ENCODE results near the gene KRT16.
"Not testable (repeated sequence)": the region's sequence is repeated elsewhere in the genome, so short reads cannot be mapped to it uniquely, and the experiment has no call there.

KRT16 gene

DNA sequence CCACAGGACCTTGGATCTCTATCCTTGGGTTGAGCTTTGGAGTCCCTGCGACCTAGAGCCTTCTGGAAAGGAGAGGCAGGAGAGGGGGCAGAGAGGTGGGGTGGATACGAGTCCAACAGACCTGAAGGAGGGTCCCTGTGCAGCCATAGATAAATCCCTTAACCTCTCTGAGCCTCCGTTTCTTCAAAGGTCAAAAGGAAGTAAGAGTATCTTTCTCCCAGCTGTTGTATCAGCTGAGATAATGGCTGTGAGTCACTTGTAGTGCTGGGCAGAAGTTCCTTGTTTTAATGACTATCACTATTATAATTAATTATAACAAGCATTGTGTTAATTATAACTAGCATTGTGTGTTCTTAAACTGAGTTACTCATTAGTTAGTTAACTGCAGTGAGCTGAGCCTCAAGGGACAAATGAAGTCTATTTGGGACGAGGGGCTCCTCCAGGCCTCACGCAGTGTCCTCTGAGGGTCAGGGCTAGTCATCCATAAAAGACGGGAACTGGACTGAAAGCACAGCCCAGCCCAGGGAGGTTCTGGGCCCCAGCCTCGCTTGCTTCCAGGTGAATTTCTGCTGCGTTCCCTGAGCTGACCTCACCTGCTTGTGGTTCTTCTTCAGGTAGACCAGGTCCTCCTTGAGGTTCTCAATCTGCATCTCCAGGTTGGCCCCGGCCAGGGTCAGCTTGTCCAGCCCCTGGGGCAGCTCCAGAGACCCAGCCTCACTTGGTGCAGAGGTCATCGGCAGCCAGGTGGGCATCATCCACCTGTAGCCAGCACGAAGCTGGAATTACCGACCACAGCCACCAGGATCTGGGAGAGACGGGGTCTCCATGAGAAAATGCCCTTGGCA, 17.5 kb upstream of the KRT16 start:
- DNase-seq (ENCODE audit: low read depth) = no peak
- H3K4me3 ChIP-seq (ENCODE audit: low read depth, low read length) = no peak overlapping the region

DNA sequence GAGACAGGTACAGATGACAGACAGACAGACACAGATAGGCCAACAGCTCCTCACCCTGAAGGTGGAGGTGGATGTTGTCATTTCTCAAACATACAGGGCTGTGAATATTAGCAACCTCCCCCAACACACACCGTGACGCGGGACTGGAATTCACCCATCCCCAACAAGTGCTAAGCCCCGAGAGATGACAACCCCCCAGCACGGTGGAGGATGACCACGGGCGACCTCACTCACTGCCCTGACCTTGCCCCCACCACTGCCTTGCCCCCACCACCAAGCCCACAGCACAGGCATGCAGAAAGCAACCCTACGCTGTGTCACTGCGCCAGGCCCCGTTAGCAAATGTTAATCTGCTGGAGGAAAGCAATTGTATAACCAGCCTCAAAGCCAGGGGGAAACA, 16.7 kb upstream of the KRT16 start:
- DNase-seq (ENCODE audit: low read depth) = no peak
- no peak overlapping the region for H3K4me3 ChIP-seq (ENCODE audit: low read depth, low read length)

DNA sequence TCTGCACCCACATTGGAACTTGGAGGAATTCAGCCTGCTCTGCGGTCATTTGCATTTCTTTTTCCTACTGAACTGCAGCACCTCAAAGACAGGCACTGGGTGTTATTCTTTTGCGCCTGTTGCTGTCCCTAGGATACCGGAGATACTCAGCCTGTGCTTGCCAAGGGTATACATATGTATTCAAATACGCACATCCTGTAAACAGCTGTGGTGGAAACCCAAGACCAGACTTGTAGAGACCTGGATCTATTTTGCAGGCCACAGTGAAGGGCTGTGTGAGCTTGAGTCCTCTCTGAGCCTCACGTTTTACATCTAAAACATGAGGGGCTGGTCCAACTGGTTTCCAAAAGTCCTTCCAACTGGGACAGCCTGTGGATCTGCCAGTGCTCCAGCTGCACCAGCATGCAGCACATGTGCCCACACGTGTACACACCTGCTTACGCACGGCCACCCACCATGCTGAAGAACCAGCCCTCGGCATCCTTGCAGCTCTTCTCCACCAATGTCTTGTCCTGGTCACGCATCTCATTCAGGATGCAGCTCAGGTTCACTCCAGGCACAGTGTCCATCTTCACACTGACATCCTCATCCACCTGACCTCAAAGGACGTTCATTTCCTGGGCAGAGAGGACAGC, 16.2 kb upstream of the KRT16 start:
- DNase-seq (ENCODE audit: low read depth); H3K4me3 ChIP-seq (ENCODE audit: low read depth, low read length): not testable (repeated sequence)

DNA sequence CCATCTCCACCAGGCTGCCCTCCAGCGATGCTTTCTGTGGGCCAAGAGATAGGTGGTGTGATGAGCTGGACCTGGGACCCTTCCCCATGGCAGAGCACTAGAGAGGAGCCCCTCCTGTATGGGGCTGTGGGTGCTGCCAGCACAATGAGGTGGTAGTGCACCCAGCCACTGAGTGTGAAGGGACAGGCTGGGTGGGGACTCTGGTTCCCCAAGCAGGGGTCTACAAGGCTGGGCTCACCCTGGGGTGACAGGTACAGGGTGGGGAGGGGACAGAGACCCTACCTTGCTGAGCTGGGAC, 15.5 kb upstream of the KRT16 start:
- not testable (repeated sequence) for DNase-seq (ENCODE audit: low read depth); H3K4me3 ChIP-seq (ENCODE audit: low read depth, low read length)

DNA sequence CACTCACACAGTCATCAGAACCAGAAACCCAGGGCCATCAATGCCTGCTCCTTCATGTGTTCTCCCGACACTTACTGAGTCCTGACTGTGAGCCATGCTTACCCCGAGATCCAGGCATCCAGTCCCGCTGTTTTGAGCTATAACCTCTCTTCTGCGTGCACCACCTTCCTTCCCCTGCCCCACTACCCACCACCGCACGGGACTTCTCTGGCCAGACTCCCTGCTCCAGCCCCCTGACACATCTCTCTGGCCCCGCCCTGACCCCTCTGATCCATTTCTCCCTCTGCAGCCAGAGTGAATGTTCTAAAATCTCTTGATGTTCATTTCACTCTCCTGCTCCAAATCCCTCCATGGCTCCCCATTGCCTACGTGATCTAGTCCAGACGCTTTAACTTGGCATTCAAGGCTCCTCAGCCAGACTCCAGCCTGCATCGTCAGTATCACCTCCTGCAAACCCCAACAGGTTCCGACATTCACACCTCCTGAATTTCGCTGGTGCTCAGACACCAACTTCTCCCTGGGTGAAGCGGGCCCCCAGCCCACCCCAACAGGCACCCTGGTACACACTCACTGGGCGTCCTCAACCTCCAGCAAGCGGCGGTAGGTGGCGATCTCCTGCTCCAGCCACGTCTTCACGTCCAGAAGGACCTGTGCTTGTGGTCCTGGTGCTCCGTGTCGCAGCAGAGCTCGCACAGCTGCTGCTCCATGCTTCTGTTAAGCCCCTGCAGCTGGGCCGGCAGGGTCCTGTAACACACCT, 14.9 kb upstream of the KRT16 start:
- no peak for DNase-seq (ENCODE audit: low read depth)
- H3K4me3 ChIP-seq (ENCODE audit: low read depth, low read length) = no peak overlapping the region

DNA sequence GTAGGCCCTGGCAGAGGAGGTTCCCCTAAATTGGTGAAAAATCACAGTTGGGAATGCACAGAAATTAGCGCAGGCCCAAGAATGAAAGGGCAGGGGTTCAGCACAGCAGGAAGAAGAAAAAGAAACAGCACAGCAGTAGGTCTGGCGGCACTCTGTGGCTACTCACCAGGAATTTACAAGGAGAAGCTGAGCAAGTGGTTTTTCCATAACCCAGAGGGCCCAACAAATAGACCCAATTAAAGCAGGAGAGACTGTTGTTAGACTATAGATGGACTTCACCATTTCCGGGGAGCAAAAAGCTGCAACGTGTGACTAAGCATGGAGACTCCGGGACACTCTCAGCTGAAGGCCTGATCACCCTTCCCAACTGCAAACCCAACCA, 14.3 kb upstream of the KRT16 start:
- not testable (repeated sequence) for DNase-seq (ENCODE audit: low read depth); H3K4me3 ChIP-seq (ENCODE audit: low read depth, low read length)

DNA sequence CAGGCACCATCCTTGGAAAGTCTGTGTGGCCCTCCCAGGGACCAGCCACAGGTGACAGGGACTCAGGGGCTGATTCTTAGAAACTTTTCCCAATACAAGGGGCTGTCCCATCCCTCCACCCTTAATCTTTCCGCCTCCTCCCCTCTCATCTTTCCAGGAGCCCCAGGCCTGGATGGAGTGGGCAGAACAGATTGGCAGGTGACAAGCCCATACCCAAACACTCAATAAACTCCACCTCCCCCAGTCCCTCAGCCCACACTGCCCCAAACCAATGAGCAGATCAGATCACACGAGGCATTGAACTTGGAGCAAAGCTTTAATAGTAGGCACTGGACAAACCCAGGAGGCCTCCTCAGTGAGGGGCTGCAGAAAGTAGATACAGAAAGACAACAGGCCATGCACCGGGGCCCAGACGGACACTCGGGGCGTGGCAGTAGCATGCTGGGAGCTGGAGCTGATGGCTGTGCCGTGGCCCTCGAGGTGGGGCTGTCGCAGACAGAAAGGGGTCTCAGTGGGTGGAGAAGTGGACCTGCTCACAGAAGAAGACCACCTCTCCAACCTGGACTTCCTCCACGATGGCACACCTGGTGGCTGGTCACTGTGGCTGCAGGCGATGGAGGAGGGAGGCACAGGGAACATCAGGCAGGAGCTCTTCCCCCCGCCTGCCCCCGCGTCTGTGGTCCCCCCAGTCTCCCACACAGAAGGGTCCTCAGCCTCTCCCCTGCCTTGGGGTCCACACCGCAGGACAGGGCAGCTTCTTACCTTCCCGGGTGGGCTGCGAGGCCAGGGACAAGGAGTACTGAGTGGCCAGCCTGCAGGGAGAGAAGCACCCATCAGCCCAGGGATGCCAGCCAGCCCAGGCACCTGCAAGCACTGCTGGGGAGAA, 13.7 kb upstream of the KRT16 start:
- DNase-seq (ENCODE audit: low read depth); H3K4me3 ChIP-seq (ENCODE audit: low read depth, low read length): not testable (repeated sequence)

DNA sequence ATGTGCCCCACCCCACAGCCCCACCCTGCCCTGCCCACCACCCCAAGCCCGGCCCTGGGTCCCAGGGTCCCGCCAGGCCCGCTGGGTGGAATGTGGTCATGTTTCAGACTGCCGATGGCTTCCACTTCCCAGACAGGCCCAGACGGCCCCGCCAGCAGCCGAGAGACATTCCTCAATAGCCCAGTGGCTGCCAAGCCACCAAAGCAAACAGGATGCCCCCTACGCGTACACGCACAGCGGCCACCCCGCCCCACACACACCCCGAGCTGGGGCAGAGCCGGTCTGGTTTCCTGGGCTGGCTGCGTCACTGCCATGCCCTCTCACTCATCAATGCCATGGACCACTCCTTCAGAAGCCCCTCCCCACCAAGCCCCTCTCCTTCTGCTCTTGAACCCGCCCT, 13.0 kb upstream of the KRT16 start:
- H3K4me3 ChIP-seq (ENCODE audit: low read depth, low read length) = no peak overlapping the region
- no peak for DNase-seq (ENCODE audit: low read depth)

DNA sequence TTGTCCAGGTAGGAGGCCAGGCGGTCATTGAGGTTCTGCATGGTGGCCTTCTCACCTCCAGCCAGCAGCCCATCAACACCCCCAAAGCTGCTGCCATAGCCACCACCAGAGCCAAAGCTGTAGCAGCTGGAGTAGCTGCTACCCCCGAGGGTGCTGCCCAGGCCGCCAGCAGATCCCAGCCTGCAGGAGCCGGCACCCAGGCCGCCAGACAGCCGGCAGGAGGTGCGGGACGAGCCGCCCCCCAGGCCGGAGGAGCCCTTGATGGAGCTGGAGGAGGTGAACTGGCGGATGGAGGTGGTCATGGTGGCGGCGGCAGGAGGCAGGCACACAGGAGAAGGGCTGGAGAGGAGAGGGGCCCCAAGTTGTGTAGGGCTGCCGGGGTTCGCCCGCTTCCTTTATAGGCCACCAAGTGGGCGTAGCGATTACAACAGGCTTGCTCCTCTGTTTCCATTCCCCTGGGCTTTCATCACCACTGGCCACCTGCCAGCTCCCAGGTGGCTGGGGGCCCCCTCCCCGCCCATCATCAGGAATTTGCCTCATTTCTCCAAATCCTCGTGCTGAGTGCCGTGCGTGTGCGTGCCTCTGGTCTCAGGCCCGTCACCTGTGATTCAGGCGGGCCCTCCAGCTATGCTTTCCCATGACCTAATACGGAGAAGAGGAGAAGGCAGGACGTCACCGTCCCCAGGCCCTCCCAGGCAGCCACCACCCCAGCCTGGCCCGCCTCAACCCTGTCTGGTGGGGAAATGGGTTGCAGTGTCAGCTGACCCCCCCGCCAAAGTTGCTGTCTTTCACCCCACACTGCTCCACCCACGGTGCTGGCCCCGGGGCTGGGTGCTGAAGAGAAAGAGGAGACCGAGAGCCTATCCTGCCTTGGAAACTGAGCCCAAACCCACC, 11.9 kb upstream of the KRT16 start, which contains the start of gene KRT17:
KRT17 (minus strand) TSS at position 368 of the 894 bp plus-strand sequence; CDS start at position 302, 66 bp downstream.
- no peak within 1 kb of the TSS for H3K4me3 ChIP-seq (ENCODE audit: low read depth, low read length)

DNA sequence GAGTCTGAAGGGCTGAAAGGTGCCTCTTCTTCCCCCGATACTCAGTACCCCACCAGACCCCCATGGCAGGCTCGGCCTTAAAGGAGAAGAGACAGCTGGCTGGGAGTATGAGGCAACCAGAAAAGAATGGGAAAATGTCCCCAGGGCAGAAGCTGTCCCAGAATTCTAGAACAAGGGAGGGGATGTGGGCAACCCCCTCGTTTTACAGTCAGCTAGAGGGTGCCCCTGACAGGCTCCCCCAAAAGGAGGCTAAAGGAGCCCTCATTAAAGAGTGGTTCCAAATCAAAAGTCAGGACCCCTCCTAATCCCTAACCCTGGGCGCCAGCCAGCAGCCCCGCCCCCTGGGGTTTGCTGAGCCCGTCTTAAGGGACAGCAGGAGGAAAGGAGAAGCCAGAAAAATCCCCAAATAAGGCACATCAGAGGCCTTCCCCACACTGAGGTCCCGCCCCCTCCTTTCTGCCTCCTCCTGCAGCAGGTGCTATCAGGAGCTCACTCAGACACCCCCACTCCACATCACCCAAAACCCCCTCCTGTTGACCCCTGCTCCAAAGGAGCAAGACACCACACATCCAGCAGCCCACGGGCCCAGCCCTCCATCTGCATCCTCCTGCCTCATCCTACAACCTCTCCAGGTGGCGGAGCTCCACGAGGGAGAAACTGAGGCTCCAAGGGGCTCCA, 10.8 kb upstream of the KRT16 start:
- DNase-seq (ENCODE audit: low read depth); H3K4me3 ChIP-seq (ENCODE audit: low read depth, low read length): not testable (repeated sequence)

More for the DNA sequence above, 11.9 kb upstream of the KRT16 start, which contains the start of gene KRT17:
- no peak for DNase-seq (ENCODE audit: low read depth)

DNA sequence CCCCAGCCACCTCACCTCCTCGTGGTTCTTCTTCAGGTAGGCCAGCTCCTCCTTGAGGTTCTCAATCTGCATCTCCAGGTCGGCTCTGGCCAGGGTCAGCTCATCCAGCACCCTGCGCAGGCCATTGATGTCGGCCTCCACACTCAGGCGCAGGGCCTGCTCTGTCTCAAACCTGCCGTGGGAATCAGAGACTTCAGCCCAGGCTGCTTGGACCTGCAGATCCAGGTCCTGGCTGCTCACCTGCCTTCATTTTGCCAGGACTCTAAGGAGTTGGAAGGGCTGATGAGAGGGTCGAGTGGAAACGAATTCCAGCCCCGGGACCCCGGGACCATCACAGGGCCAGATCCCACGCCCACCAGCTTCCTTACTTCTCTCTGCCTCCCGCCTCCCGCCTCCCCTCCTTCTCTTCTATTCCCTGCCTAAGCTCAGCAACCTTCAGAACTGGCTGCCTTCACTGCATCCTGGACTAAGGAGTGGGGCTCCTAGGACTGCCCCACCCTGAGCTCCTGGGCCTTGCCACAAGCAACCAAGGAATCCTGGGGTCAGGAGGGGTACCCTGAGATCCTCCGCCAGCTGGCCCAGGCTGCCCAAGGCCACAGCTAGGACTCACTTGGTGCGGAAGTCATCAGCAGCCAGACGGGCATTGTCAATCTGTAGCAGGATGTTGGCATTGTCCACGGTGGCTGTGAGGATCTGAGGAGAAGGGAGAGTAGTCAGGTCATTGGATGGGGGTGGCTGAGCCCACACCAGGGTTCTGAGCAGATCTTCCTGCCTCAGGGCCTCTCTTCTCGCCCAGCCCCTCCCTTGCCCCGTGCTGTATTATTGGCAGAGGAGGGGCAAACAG, 10.0 kb upstream of the KRT16 start:
- DNase-seq (ENCODE audit: low read depth); H3K4me3 ChIP-seq (ENCODE audit: low read depth, low read length): not testable (repeated sequence)

DNA sequence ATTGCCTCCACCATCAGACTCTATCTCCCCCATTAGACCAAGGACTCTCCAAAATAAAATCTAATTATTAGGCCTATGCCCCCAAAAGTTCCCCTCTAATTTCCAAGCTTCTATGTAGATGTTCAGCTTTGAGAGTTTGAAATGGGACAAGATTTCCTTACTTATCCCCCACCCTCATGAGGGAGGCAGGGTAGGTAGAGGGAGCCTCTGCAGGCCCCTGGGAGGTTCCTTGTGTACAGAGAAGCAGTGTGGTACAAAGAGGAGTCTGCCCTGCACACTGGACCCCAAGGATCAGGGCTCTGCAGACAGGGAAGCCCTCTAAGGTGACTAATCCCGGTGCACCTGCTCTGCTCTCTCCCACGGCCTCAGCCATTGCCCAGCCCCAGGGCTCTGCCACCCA, 9.3 kb upstream of the KRT16 start:
- H3K4me3 ChIP-seq (ENCODE audit: low read depth, low read length) = no peak overlapping the region
- no peak for DNase-seq (ENCODE audit: low read depth)

DNA sequence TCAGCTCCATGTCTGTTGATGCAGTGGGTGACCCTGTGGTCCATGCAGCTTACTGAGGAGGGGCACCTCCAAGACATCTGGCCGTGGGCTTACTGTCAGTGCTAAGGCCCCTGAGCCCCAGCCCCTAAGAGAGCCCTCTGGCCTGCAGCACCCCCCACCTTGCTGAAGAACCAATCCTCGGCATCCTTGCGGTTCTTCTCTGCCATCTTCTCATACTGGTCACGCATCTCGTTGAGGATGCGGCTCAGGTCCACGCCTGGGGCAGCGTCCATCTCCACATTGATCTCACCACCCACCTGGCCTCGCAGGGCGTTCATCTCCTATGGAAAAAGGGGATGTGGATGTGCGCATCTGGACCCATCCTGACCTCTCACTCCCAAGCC, 8.9 kb upstream of the KRT16 start:
- not testable (repeated sequence) for DNase-seq (ENCODE audit: low read depth); H3K4me3 ChIP-seq (ENCODE audit: low read depth, low read length)

DNA sequence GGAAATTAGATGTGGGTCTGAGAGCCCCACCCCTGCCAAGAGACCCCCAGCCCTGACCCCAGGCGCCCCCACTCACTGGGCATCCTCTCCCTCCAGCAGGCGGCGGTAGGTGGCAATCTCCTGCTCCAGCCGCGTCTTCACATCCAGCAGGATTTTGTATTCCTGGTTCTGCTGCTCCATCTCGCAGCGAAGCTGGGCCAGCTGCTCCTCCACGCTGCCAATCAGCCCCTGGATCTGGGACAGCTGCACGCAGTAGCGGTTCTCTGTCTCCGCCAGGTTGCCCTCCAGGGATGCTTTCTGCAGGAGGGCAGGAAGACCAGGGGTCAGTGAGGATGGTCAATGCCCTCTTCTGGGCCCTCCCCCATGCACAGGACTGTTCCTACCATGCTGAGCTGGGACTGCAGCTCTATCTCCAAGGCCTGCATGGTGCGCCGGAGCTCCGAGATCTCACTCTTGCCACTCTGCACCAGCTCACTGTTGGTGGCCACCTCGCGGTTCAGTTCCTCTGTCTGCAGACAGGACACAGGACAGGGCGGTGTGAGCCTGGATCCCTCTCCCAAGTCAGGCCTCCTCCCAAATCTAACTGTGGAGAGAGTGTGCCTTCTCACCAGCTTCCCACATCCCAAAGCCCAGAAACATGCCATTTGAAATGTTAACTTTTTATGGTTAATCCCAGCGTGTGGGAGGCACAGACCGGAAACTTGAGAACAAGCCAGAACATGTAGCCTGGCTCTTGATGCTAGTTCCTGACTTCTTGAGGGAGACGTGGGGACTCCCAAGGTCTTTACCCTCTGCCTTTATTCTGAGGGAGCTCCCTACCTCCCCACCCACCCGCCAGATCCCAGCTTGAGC, 8.2 kb upstream of the KRT16 start:
- DNase-seq (ENCODE audit: low read depth) = no peak
- no peak overlapping the region for H3K4me3 ChIP-seq (ENCODE audit: low read depth, low read length)

DNA sequence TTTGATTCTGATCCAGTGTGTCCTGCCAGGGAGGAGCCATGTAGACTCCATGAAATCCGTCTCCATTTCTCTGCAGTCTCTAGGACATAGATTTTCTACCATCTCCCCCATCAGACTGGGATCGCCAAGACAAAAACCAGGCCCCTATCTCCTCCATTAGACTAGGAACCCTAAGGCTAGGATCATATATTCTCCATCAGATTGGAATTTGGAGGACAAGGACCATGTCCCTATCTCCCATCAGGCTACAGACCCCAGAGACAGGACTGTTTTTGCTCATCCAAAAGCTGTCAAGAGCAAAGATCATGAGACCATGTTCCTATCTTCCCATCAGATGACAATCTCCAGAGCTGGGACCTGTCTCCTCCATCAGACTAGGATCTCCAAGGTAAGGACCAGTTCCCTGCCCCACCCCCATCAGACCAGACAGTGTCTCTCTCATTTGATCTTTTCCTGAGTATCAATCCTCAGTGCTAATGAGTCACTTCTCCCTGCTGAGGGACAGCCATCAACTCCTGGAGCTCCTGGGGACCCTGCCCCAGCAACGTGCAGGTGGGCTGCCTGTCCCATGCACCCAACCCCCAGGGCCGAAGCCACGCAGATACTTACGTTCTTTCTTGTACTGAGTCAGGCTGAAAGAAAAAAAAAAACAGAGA, 7.5 kb upstream of the KRT16 start:
- not testable (repeated sequence) for DNase-seq (ENCODE audit: low read depth); H3K4me3 ChIP-seq (ENCODE audit: low read depth, low read length)

Measured in skeletal muscle cell (primary cell).